ENCODE results near the gene DIAPH3.

DIAPH3 gene

GRCh38 chr13:59906413-59907049 lies 257.2 kb downstream of the DIAPH3 start:
- intact Hi-C loops (cut with DNase I), result no loop called here
- DNase-seq, result peak in 11 of 42 donors; percentile 4 to 48 (median 23)

- intact Hi-C loops (cut with DNase I), result no loop called here
Measured at GRCh38 chr13:59901191-59901590, 262.5 kb downstream of the DIAPH3 start.

GRCh38 chr13:59898066-59898465 lies 265.7 kb downstream of the DIAPH3 start:
- no peak for DNase-seq
- intact Hi-C loops (cut with DNase I), result no loop called here

More at GRCh38 chr13:59901191-59901590, 262.5 kb downstream of the DIAPH3 start:
- no peak for DNase-seq

GRCh38 chr13:59893266-59893665 lies 270.5 kb downstream of the DIAPH3 start:
- no peak for DNase-seq
- intact Hi-C loops (cut with DNase I), result no loop called here

- intact Hi-C loops (cut with DNase I), result no loop called here
- DNase-seq, result no peak
Measured at GRCh38 chr13:59891053-59891452, 272.7 kb downstream of the DIAPH3 start.

- intact Hi-C loops (cut with DNase I), result no loop called here
- DNase-seq, result no peak
Measured at GRCh38 chr13:59890054-59890453, 273.7 kb downstream of the DIAPH3 start.

GRCh38 chr13:59888408-59888807 lies 275.3 kb downstream of the DIAPH3 start:
- DNase-seq, result no peak
- intact Hi-C loops (cut with DNase I), result no loop called here

GRCh38 chr13:59885076-59885475 lies 278.7 kb downstream of the DIAPH3 start:
- intact Hi-C loops (cut with DNase I), result no loop called here
- DNase-seq, result no peak

- DNase-seq, result no peak
- intact Hi-C loops (cut with DNase I), result no loop called here
Measured at GRCh38 chr13:59883885-59884284, 279.8 kb downstream of the DIAPH3 start.

- intact Hi-C loops (cut with DNase I), result no loop called here
- no peak for DNase-seq
Measured at GRCh38 chr13:59880468-59880867, 283.3 kb downstream of the DIAPH3 start.

GRCh38 chr13:59879281-59879680 lies 284.4 kb downstream of the DIAPH3 start:
- intact Hi-C loops (cut with DNase I), result no loop called here
- no peak for DNase-seq

- intact Hi-C loops (cut with DNase I), result no loop called here
- DNase-seq, result no peak
Measured at GRCh38 chr13:59877933-59878332, 285.8 kb downstream of the DIAPH3 start.

- DNase-seq, result no peak
- intact Hi-C loops (cut with DNase I), result no loop called here
Measured at GRCh38 chr13:59874973-59875372, 288.8 kb downstream of the DIAPH3 start.

- DNase-seq, result no peak
- intact Hi-C loops (cut with DNase I), result no loop called here
Measured at GRCh38 chr13:59873856-59874255, 289.9 kb downstream of the DIAPH3 start.

- no peak for DNase-seq
- intact Hi-C loops (cut with DNase I), result no loop called here
Measured at GRCh38 chr13:59873309-59873708, 290.4 kb downstream of the DIAPH3 start.

- intact Hi-C loops (cut with DNase I), result no loop called here
- no peak for DNase-seq
Measured at GRCh38 chr13:59867867-59868266, 295.9 kb downstream of the DIAPH3 start.

- intact Hi-C loops (cut with DNase I), result no loop called here
- DNase-seq, result no peak
Measured at GRCh38 chr13:59865398-59865797, 298.3 kb downstream of the DIAPH3 start.

GRCh38 chr13:59863621-59864020 lies 300.1 kb downstream of the DIAPH3 start:
- no peak for DNase-seq
- intact Hi-C loops (cut with DNase I), result no loop called here

GRCh38 chr13:59861676-59862075 lies 302.1 kb downstream of the DIAPH3 start:
- intact Hi-C loops (cut with DNase I), result no loop called here
- no peak for DNase-seq

- intact Hi-C loops (cut with DNase I), result no loop called here
Measured at GRCh38 chr13:59856281-59856810, 307.4 kb downstream of the DIAPH3 start.

GRCh38 chr13:59846845-59847620 lies 316.7 kb downstream of the DIAPH3 start:
- DNase-seq, result no peak
- intact Hi-C loops (cut with DNase I), result no loop called here

More at GRCh38 chr13:59856281-59856810, 307.4 kb downstream of the DIAPH3 start:
- DNase-seq, result no peak

All from head of caudate nucleus (tissue), 42 donors.